Occipital lobe (tissue), 2 donors: ENCODE measurements around the gene ZNF485. TPM values are rescaled to one million over a fixed set of nuclear protein-coding genes. Genes with fewer than 3 reads are reported as not detected.
A peak's percentile ranks its signal among the peaks of the same experiment; 100 is the strongest.
"Not testable (repeated sequence)": the region's sequence is repeated elsewhere in the genome, so short reads cannot be mapped to it uniquely, and the experiment has no call there.

ENCODE experiments used
- DNase-seq: peaks from one replicate; lab custom pipeline; 2025; lab: John Stamatoyannopoulos, UW
- total RNA-seq: library from RNA; depleted of rRNA; stranded (reverse); fragments of >200 nt; gene quantifications from one replicate; pipeline ENCODE4 v1.2.3, GENCODE V29; 2014

ZNF485 gene
- total RNA-seq, result 8.9 TPM

- peak; percentile 75 for DNase-seq
Observed at GRCh38 chr10:43606323-43607198, at the start of gene ZNF485. Gene ZNF485, plus strand, starts transcription at chr10:43606438. Its CDS starts 613 bp downstream, at chr10:43607051.

GRCh38 chr10:43557214-43557613, 49.0 kb upstream of the ZNF485 start:
- DNase-seq, result no peak

- no peak for DNase-seq
Observed at GRCh38 chr10:43569681-43570080, 36.6 kb upstream of the ZNF485 start.

- DNase-seq, result no peak
Observed at GRCh38 chr10:43570971-43571370, 35.3 kb upstream of the ZNF485 start.

GRCh38 chr10:43573250-43574000, 32.8 kb upstream of the ZNF485 start:
- no peak for DNase-seq

GRCh38 chr10:43574001-43574892, 32.0 kb upstream of the ZNF485 start, which contains the start of gene ZNF239:
Gene ZNF239, minus strand, starts transcription at chr10:43574616. Its CDS starts 16,537 bp downstream, at chr10:43558079.
- DNase-seq, result peak; percentile 89

GRCh38 chr10:43574906-43575305, 31.3 kb upstream of the ZNF485 start:
- no peak for DNase-seq

DNA sequence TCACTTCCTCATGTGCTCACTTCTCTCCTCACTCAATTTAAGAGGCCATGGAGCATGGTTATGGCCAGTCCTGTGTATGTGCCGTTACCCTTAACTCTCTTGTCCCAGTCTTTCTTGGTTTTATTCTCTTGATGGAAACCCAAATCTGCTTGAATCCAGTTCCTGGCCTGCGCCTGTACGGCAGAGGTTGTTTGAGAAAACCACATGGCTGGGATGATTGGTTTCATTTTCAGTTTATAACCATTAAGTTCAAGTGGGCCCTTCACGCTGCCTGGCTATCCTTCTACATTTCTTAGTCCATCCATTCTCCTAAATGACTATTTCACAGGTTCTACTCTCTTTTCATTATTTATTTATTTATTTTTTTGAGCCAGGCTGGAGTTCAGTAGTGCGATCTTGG, 30.2 kb upstream of the ZNF485 start:
- DNase-seq, result no peak

- DNase-seq, result no peak
Observed at GRCh38 chr10:43576580-43576979, 29.7 kb upstream of the ZNF485 start.

DNA sequence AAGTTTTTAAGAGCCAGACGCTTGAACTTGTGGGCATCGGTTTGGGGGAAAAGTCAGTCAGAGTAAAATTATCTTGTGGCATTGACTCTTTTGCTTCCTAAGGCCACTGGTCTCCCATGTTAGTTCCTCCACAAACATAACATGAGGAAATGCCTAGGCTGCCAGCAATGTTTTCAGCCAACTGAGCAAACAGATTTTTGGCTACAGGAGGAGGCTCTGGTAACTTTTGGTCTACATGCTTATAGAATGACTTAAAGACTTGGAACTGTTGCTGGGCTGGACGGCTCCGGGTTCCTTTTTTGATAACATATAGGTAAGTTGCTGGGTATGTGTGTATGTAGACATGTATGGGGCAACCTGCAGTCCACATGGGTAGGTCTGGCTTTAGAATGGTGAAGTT, 22.2 kb upstream of the ZNF485 start:
- no peak for DNase-seq

- no peak for DNase-seq
Observed at GRCh38 chr10:43585046-43585445, 21.2 kb upstream of the ZNF485 start.

DNA sequence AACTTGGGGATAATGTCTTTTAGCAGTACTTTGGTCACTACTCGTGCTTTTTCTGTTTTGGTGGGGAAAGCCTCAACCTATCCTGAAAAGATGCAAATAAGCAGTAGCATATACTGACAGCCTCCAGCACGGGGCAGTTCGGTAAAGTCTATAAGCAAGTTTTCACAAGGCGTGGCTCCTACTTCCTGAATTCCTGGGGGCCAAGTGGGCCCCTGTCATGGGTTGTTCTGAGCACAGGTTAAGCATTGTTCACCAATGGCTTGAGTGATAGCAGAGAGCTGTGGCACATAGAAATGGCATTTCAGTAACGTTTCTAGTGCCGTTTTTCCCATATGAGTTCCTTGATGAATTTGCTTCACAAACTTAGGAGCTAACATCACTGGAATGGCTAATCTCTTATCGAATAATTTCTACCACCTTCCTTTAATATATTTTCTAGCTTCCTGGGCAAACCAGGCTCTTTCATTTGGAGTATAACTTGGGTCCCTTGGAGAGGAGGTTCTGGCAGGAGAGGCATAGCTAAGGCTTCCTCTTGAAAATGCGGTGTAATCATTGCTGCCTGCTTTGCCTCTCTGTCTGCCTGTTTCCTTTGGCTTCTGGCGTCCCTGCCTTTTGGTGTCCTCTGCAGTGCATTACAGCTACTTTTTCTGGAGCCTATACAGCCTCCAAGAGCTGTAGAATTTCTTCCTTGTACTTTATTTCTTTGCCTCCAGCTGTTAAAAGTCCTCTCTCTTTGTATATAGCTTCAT, 20.1 kb upstream of the ZNF485 start:
- DNase-seq, result no peak

DNA sequence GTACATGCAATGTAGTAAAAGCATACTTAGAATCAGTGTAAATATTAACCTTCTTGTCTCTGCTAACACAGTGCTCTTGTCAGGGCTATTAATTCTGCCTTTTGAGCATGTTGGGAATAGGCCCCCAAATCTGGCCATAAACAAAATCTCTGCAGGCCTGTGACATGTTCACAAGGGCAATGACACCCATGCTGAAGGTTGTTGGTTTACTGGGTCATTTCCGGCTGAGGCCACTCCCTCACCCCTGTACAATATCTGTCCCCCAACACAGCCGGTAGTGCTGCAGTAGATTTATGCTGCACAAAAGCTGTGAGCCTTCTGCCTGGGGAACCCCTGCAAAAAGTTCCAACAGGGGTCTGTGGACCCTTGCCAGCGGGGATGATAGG, 19.5 kb upstream of the ZNF485 start:
- not testable (repeated sequence) for DNase-seq

DNA sequence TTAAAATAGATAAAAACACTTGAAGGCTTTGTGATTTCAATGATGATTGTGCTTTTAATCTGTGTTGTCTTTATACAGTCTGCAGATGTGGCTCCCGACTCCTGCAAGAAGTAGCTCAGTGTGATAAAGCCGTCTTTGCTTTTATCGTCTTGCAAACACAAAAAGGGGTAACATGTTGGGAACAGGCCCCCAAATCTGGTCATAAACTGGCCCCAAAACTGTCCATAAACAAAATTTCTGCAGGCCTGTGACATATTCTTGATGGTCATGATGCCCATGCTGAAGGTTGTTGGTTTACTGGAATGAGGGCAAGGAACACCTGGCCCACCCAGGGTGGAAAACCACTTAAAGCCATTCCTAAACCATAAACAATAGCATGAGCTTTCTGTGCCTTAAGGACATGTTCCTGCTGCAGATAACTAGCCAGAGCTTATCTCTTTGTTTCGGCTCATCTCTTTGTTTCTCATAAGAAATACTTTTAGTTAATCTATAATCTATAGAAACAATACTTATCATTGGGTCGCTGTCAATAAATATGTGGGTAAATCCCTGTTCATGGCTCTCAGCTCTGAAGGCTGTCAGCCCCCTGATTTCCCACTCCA, 14.8 kb upstream of the ZNF485 start:
- DNase-seq, result no peak

DNA sequence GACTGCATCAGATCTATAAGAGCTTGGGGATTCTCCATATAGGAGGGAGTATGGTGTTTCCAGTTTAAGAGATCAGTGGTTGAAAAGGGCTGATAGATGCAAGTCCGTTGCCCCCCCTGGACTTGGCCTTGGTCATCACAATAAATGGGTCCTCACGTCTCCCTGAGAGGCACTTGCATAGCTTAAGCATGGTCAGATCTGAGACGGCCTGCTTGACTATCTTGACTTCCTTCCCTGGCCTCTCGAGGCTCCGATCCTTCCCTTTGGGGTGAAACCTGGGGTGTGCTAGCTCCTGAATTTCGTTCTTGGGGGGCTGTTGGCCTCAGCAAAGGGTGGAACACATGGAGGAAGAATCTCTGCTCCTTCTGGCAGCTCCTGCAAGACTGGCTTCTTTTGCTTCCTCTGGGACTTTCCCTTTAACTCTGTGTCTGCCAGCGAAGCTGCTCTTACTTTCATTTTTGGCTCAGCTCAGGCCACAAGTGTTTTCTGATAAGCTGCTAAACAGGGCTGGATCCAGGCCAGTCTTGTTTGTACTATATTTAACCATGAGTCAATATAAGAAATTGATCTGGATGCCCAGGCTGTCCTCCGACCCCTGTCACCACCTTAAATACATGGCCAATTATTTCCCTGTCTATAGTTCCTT, 11.2 kb upstream of the ZNF485 start:
- DNase-seq, result no peak

DNA sequence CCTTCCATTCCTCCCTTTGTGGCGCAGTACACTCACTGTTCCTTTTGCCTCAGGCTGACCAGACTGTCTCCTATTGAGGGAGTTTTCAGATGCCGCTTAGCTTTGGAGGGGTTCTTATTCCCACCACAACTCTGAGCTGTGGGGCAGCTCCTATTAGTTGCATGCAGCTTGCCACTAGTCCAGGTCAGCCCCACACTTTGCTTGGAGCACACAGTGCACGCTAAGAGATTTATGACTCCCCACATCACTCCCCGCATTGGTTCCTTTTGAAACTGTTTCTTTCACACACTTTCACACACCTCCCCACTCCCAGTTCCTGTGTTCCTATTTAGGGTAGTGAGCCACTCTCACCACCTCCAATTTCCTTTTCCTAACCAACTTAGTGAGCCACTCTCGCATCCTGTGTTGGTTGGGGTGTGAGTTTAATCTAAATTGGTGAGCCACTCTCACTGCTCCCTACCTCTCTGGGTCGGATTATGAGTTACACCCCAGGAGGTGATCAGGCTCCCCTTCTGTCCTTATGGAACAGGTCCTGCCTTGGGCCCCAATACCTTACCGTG, 10.4 kb upstream of the ZNF485 start:
- DNase-seq, result no peak

GRCh38 chr10:43596546-43596945, 9.7 kb upstream of the ZNF485 start:
- no peak for DNase-seq

- DNase-seq, result no peak
Observed at GRCh38 chr10:43598446-43598845, 7.8 kb upstream of the ZNF485 start.

- DNase-seq, result no peak
Observed at GRCh38 chr10:43599333-43599732, 6.9 kb upstream of the ZNF485 start.

DNA sequence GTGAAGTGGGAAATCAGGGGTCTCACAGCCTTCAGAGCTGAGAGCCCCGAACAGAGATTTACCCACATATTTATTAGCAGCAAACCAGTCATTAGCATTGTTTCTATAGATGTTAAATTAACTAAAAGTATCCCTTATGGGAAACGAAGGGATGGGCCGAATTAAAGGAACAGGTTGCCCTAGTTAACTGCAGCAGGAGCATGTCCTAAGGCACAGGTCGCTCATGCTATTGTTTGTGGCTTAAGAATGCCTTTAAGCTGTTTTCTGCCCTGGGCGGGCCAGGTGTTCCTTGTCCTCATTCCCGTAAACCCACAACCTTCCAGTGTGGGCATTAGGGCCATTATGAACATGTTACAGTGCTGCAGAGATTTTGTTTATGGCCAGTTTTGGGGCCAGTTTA, 4.7 kb upstream of the ZNF485 start:
- DNase-seq, result not testable (repeated sequence)
